ENCODE data around the gene NHERF1. TPM values are rescaled to one million over a fixed set of nuclear protein-coding genes. Genes with fewer than 3 reads are reported as not detected.

Gene NHERF1
- total RNA-seq, 1 experiment from 2014 or later = 90.8 TPM

DNA sequence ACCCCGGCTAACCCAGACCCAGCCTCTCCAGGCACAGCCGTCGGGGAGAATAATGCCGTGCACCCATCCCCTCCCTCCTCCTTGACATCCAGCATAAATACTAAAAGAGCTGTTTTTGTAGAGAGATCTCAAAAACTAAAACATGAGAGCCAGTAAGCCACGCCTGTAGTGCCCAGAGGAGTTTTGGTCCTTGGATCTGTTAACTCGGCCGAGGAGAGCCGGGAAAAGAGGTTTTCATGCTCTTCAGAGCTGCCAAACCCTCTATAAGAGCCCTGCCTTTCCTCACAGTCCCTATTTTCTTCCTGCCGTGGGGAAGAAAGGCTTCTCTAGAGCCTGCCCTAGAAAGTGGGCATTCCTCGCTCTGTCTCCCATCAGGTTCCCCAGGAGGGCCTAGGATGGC lies 57.9 kb downstream of the NHERF1 start:
- no peaks in the 10 kb centered on the region for H3K36me3 ChIP-seq (ENCODE audit: control insufficient read depth, insufficient read depth, low read length)
- CTCF ChIA-PET = no interaction called here
- in situ Hi-C loops (cut with HindIII; ENCODE audit: low pct_unique_long_range_greater_than_20kb, low sequenced_read_pairs) = no loop called here

DNA sequence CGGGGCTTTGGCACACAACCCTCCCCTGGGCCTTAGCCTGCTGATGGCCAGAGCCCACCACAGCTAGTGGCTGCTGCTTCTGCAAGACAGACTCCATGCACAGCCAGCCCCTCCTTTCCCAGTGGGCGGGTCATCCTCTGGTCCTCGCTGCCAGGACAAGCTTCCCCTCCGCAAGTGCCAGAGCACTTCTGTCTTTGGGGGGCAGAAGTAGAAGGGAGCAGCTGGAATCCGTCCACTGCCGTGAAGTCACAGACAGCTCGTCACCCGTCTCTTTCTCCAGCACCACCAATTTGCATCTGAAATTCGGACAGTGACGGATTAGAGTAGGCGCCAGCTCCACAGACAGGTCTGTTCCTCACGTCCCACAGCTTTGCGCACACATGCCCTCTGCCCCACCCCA lies 59.0 kb downstream of the NHERF1 start:
- no TSS peak for BruUV-seq (replicated peaks)
- Histone ChIP-seq H3K27me3 (ENCODE audit: control insufficient read depth, insufficient read depth, low read length) (no peaks in the 10 kb centered on the region), H3K36me3 (ENCODE audit: control insufficient read depth, insufficient read depth, low read length) (no peaks in the 10 kb centered on the region), H3K9me3 (ENCODE audit: control insufficient read depth, insufficient read depth, low read depth, low read length) (no peaks in the 10 kb centered on the region), H3K27ac (ENCODE audit: low read length) (no peak overlapping the region), H3K4me3 (ENCODE audit: low read depth in 2 of 2, low read length in 2 of 2) (no peak overlapping the region), H3K4me1 (ENCODE audit: control insufficient read depth, insufficient read depth, low read length) (no peaks in the 10 kb centered on the region; the same call in 1 of the 2 replicates)
- intact Hi-C loops (cut with micrococcal nuclease; ENCODE audit: unreplicated experiment) (no loop called here), in situ Hi-C loops (cut with HindIII; ENCODE audit: low pct_unique_long_range_greater_than_20kb, low sequenced_read_pairs) (no loop called here)
- DNase-seq (ENCODE audit: low read depth, low spot score) (no peak), ATAC-seq (no peak)
- ChIA-PET POLR2A (no interaction called here), CTCF (no interaction called here)
- TF ChIP-seq CTCF (IDR thresholded peaks at IDR 0.05) = no peak
- no peak for TF ChIP-seq TCF7L2 (IDR thresholded peaks at IDR 0.05; ENCODE audit: low read depth, low read length)
- no peak for TF ChIP-seq REST (IDR thresholded peaks at IDR 0.05; ENCODE audit: insufficient read depth in 1 of 2, low read depth in 2 of 2, low read length in 1 of 2)
- no peak for TF ChIP-seq POLR2AphosphoS5 (IDR thresholded peaks at IDR 0.05; ENCODE audit: low read depth, low read length)
- no peak for TF ChIP-seq SIN3A (IDR thresholded peaks at IDR 0.05; ENCODE audit: borderline replicate concordance, insufficient read depth, low read depth, low read length)

More for the DNA sequence above, 57.9 kb downstream of the NHERF1 start:
- H3K4me3 ChIP-seq (ENCODE audit: low read depth in 2 of 2, low read length in 2 of 2) = no peak overlapping the region
- BruUV-seq (replicated peaks) = no TSS peak
- H3K9me3 ChIP-seq (ENCODE audit: control insufficient read depth, insufficient read depth, low read depth, low read length) = no peaks in the 10 kb centered on the region
- ATAC-seq = no peak
- intact Hi-C loops (cut with micrococcal nuclease; ENCODE audit: unreplicated experiment) = no loop called here
- no peak overlapping the region for H3K27ac ChIP-seq (ENCODE audit: low read length)
- no peaks in the 10 kb centered on the region; the same call in 1 of the 2 replicates for H3K4me1 ChIP-seq (ENCODE audit: control insufficient read depth, insufficient read depth, low read length)
- TF ChIP-seq SIN3A (IDR thresholded peaks at IDR 0.05; ENCODE audit: borderline replicate concordance, insufficient read depth, low read depth, low read length) (no peak), TCF7L2 (IDR thresholded peaks at IDR 0.05; ENCODE audit: low read depth, low read length) (no peak), POLR2AphosphoS5 (IDR thresholded peaks at IDR 0.05; ENCODE audit: low read depth, low read length) (no peak), CTCF (IDR thresholded peaks at IDR 0.05) (no peak), REST (IDR thresholded peaks at IDR 0.05; ENCODE audit: insufficient read depth in 1 of 2, low read depth in 2 of 2, low read length in 1 of 2) (no peak)
- no peaks in the 10 kb centered on the region for H3K27me3 ChIP-seq (ENCODE audit: control insufficient read depth, insufficient read depth, low read length)
- no peak for DNase-seq (ENCODE audit: low read depth, low spot score)
- POLR2A ChIA-PET = no interaction called here
